Measurements from ENCODE around the gene FABP7. TPM values are rescaled to one million over a fixed set of nuclear protein-coding genes. Genes with fewer than 3 reads are reported as not detected.

The FABP7 gene
- total and polyA plus RNA-seq, 2 of the 13 experiments (the other 11 are each of a cell fraction or from before 2014, with no cell fraction given) = not detected

- no peak for TF ChIP-seq E2F1 (CRISPR knock-in tag; IDR thresholded peaks at IDR 0.05)
- peak; percentile 45; the same call in 1 of the 2 replicates for TF ChIP-seq ZNF264 (CRISPR knock-in tag; IDR thresholded peaks at IDR 0.05)
- TF ChIP-seq CREBL2 (CRISPR knock-in tag; IDR thresholded peaks at IDR 0.05; ENCODE audit: borderline replicate concordance) = no peak
- TF ChIP-seq ZNF3 (CRISPR knock-in tag; IDR thresholded peaks at IDR 0.05) = no peak
- no peak for TF ChIP-seq PBX3 (CRISPR knock-in tag; IDR thresholded peaks at IDR 0.05; ENCODE audit: borderline replicate concordance)
- no peak for TF ChIP-seq ZNF451 (CRISPR knock-in tag; IDR thresholded peaks at IDR 0.05)
- no peak for TF ChIP-seq HIVEP1 (CRISPR knock-in tag; IDR thresholded peaks at IDR 0.05)
- peak; percentile 96 to 98 for TF ChIP-seq MAFK (conservative IDR thresholded peaks at IDR 0.05 in 1 of 2, IDR thresholded peaks at IDR 0.05 in 1 of 2; ENCODE audit: low read length in 2 of 2)
- peak; percentile 48; the same call in 1 of the 2 replicates for TF ChIP-seq ZSCAN5A (CRISPR knock-in tag; IDR thresholded peaks at IDR 0.05; ENCODE audit: borderline replicate concordance)
- no peak for TF ChIP-seq BRF2 (CRISPR knock-in tag; IDR thresholded peaks at IDR 0.05)
- TF ChIP-seq HNRNPK (IDR thresholded peaks at IDR 0.05; ENCODE audit: low read depth, low read length, poor library complexity, severe bottlenecking) = no peak
- TF ChIP-seq ZIK1 (CRISPR knock-in tag; IDR thresholded peaks at IDR 0.05; ENCODE audit: borderline replicate concordance, low read depth) = no peak; the same call in 1 of the 2 replicates
- peak in 1 of 2 experiments; percentile 47; a peak in 3 of 4 replicates for TF ChIP-seq HMGXB4 (CRISPR knock-in tag; IDR thresholded peaks at IDR 0.05; ENCODE audit: borderline replicate concordance in 1 of 2, low read depth in 1 of 2)
- TF ChIP-seq ATF5 (CRISPR knock-in tag; IDR thresholded peaks at IDR 0.05; ENCODE audit: low read depth) = no peak
- no peak for TF ChIP-seq PAWR (CRISPR knock-in tag; IDR thresholded peaks at IDR 0.05; ENCODE audit: borderline replicate concordance)
- no peak for TF ChIP-seq ZUFSP (CRISPR knock-in tag; IDR thresholded peaks at IDR 0.05; ENCODE audit: borderline replicate concordance)
These were observed 11.2 kb downstream of the FABP7 start (continued) for GRCh38 chr6:122790423-122791309.
